ENCODE data around the gene IGSF21.

- no peak for TF ChIP-seq POLR2A (IDR thresholded peaks at IDR 0.05; ENCODE audit: low read length)
- no peak for TF ChIP-seq GATA1 (IDR thresholded peaks at IDR 0.05; ENCODE audit: low read depth, low read length)
Measured at GRCh38 chr1:18108299-18109057, 880 bp downstream of the IGSF21 start.
